ENCODE results near the gene SYT13.

The SYT13 gene

DNA sequence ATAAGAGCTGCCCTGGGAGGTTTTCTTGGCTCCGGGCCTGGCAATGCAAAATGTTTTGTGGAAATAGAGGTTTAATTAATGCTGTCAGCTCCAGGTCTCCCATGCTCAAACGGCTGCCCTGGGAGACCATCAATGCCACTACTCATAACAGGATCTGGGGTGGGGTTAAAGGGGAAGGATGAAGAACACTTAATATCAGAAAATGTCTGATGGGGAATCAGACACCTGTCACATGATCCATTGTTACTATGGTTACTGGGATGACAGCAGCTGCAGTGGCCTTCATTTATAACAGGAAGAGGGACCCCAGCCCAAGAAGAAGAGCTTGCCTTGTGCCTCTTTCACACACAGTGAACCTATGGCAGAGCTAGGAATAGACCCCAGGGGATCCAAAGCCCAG lies 2.2 kb upstream of the SYT13 start:
- peaks cover 57% of the 10 kb centered on the region for H3K27me3 ChIP-seq (ENCODE audit: control insufficient read depth, insufficient read depth, low read length)
- H3K4me3 ChIP-seq (ENCODE audit: low read length), result no peak overlapping the region
- H3K4me1 ChIP-seq (ENCODE audit: control insufficient read depth, insufficient read depth, low read length), result peaks cover 6% of the 10 kb centered on the region
- no peak overlapping the region for H3K9ac ChIP-seq (ENCODE audit: low read depth, low read length)
- H3K4me2 ChIP-seq (ENCODE audit: low read length), result no peak overlapping the region
- peaks cover 4% of the 10 kb centered on the region for H3K9me3 ChIP-seq (replicated peaks; ENCODE audit: low read length)
- no peaks in the 10 kb centered on the region for H3K36me3 ChIP-seq (ENCODE audit: insufficient read depth, low read length)

DNA sequence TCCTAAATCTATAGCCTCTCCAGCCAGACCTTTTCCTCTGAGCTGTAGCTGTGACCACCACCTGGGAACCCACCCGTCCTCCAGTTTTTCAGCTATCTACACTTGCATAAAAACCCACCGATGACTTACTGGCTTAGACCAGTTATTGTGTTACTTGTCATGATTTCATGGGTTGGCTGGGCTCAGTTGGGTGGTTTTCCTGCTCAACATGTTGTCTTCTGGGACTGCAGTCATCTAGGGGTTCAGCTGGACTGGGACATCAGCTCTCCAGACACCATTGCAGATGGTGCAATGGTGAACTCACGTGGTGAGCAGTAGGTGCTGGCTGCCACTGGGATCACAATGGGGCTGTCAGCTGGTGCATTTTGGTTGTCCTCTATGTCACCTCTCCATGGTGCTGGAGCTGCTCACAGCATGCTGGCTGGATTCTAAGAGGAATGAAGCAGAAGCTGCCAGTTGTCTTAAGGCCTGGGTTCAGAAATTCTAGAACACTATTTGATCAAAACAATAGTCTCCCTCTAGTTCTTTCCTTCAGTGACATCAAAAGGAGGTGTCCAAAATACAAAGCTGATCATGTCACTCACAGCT lies 1.3 kb upstream of the SYT13 start:
- Histone ChIP-seq H3K4me1 (ENCODE audit: control insufficient read depth, insufficient read depth, low read length) (peaks cover 6% of the 10 kb centered on the region), H3K4me3 (ENCODE audit: low read length) (no peak overlapping the region), H3K4me2 (ENCODE audit: low read length) (no peak overlapping the region), H3K9me3 (replicated peaks; ENCODE audit: low read length) (peaks cover 4% of the 10 kb centered on the region), H3K36me3 (ENCODE audit: insufficient read depth, low read length) (no peaks in the 10 kb centered on the region), H3K9ac (ENCODE audit: low read depth, low read length) (no peak overlapping the region), H3K27me3 (ENCODE audit: control insufficient read depth, insufficient read depth, low read length) (peaks cover 67% of the 10 kb centered on the region)

DNA sequence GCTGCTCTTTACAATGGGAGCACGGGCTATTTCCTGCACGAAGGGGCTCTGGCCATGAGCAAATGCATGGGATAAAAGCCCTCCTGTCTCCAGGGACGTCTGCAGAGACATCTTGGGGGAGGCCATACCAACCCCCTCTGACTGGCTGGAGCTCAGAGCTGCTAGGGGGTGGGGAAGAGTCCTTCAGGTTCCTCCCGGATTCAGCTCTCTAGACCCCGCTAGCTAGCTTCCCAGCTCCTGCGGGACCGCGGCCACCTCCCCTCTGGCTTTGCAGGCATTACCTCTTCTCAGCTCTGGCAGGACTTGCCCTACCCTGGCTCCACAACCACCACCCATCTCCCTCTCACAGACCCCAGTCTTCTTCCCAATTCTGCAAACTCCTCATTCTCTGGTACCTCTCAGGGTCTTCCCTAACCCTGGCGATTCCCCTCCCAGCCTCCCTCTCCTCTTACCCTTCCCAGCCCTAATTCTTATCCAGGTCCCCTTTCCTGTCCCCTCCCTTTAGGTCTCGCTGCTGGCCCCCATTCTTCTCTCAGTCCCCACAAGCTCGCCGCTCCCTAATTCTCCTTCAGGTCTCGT lies 802 bp downstream of the SYT13 start:
- no peaks in the 10 kb centered on the region for H3K36me3 ChIP-seq (ENCODE audit: insufficient read depth, low read length)
- peaks cover 66% of the 10 kb centered on the region for H3K27me3 ChIP-seq (ENCODE audit: control insufficient read depth, insufficient read depth, low read length)

DNA sequence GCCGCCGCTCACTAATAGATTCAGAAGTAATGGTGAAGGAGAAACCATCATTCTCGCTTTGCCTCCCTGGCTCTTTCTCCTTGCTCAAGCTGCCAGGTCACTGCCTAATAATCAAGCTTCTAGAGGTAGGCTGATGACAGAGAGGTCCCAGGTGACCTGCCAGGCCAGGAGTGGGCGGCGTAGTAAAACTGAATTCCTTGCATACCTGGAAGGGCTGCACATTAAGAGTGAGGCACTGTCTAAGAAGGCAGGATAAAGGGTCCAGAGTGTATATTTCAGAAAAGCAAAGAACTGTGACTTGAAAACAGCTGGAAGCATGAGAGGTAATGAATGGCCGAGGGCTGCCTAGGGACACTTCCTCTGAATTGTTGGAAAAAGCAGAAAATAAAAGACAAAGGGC lies 4.1 kb downstream of the SYT13 start:
- Histone ChIP-seq H3K4me3 (ENCODE audit: low read length) (no peak overlapping the region), H3K27me3 (ENCODE audit: control insufficient read depth, insufficient read depth, low read length) (peaks cover 81% of the 10 kb centered on the region), H3K4me2 (ENCODE audit: low read length) (no peak overlapping the region)

More for the DNA sequence above, 802 bp downstream of the SYT13 start:
- H3K9ac ChIP-seq (ENCODE audit: low read depth, low read length), result no peak overlapping the region
- H3K4me2 ChIP-seq (ENCODE audit: low read length), result no peak overlapping the region
- no peak overlapping the region for H3K4me3 ChIP-seq (ENCODE audit: low read length)
- peaks cover 6% of the 10 kb centered on the region for H3K4me1 ChIP-seq (ENCODE audit: control insufficient read depth, insufficient read depth, low read length)
- peaks cover 4% of the 10 kb centered on the region for H3K9me3 ChIP-seq (replicated peaks; ENCODE audit: low read length)

DNA sequence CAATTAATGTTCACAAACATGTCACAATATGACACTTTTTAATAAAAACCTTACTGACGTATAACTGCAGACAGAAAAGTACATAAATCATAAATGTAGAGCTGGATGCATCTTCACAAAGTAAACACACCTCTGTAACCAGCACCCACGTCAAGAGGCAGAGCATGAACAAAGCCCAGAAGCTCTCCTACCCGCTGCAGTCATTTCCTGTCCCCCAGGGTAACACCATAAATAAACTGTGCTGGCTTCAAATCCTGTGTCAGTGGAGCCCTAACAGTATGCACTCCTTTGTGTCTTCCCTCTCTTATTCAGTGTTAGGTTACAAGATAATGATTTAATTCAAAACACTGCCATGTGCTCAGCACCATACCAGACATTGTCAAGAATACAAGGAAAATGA lies 5.7 kb downstream of the SYT13 start:
- Histone ChIP-seq H3K4me3 (ENCODE audit: low read length) (no peak overlapping the region), H3K36me3 (ENCODE audit: insufficient read depth, low read length) (no peaks in the 10 kb centered on the region), H3K9ac (ENCODE audit: low read depth, low read length) (no peak overlapping the region), H3K9me3 (replicated peaks; ENCODE audit: low read length) (no peaks in the 10 kb centered on the region), H3K4me2 (ENCODE audit: low read length) (no peak overlapping the region), H3K4me1 (ENCODE audit: control insufficient read depth, insufficient read depth, low read length) (peaks cover 4% of the 10 kb centered on the region), H3K27me3 (ENCODE audit: control insufficient read depth, insufficient read depth, low read length) (peaks cover 68% of the 10 kb centered on the region)

More for the DNA sequence above, 4.1 kb downstream of the SYT13 start:
- H3K9me3 ChIP-seq (replicated peaks; ENCODE audit: low read length), result no peaks in the 10 kb centered on the region
- no peaks in the 10 kb centered on the region for H3K36me3 ChIP-seq (ENCODE audit: insufficient read depth, low read length)
- H3K4me1 ChIP-seq (ENCODE audit: control insufficient read depth, insufficient read depth, low read length), result no peaks in the 10 kb centered on the region
- no peak overlapping the region for H3K9ac ChIP-seq (ENCODE audit: low read depth, low read length)

DNA sequence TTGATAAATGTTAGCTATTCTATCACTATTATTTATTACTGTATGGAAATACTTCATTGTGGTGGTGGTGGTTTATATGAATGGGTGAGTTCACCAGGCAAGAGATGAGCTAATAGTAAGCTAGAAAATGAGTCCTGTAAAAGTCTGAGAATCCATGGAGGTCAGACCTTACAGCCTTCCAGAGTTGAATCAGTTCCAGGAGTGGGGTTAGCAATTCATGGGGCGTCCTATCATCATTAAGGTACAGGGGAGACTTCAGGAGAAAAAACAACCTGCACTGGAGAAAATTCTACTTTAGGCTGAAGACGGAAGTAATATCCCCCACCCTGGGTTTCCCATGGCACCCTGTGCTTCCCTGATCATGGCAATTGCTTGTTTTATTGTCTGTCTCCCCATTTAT lies 6.5 kb downstream of the SYT13 start:
- H3K4me2 ChIP-seq (ENCODE audit: low read length), result no peak overlapping the region
- H3K36me3 ChIP-seq (ENCODE audit: insufficient read depth, low read length), result no peaks in the 10 kb centered on the region
- peaks cover 66% of the 10 kb centered on the region for H3K27me3 ChIP-seq (ENCODE audit: control insufficient read depth, insufficient read depth, low read length)

DNA sequence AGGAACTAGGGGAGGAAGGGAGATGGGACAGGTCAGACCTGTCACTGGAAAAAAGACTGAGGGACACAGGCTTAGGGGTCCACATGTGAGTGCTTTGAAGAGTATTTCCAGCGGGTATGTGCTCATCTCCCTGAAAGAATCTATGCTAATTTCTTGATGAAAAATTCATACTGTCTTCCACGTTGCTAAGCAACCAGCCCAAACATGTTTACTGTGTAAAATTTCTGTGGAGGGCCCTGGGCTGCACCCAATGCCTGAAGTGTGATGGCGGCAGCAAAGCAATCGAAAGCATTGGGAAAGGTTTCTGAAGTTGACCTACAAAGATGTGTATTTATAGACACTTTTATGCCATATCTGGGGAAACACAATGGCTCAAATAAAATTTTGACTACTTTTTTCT lies 7.4 kb downstream of the SYT13 start:
- Histone ChIP-seq H3K9ac (ENCODE audit: low read depth, low read length) (no peak overlapping the region), H3K27me3 (ENCODE audit: control insufficient read depth, insufficient read depth, low read length) (peaks cover 63% of the 10 kb centered on the region), H3K4me3 (ENCODE audit: low read length) (no peak overlapping the region), H3K4me1 (ENCODE audit: control insufficient read depth, insufficient read depth, low read length) (peaks cover 5% of the 10 kb centered on the region), H3K9me3 (replicated peaks; ENCODE audit: low read length) (no peaks in the 10 kb centered on the region), H3K36me3 (ENCODE audit: insufficient read depth, low read length) (no peaks in the 10 kb centered on the region), H3K4me2 (ENCODE audit: low read length) (no peak overlapping the region)

More for the DNA sequence above, 6.5 kb downstream of the SYT13 start:
- Histone ChIP-seq H3K4me3 (ENCODE audit: low read length) (no peak overlapping the region), H3K4me1 (ENCODE audit: control insufficient read depth, insufficient read depth, low read length) (peaks cover 5% of the 10 kb centered on the region), H3K9me3 (replicated peaks; ENCODE audit: low read length) (no peaks in the 10 kb centered on the region), H3K9ac (ENCODE audit: low read depth, low read length) (no peak overlapping the region)

DNA sequence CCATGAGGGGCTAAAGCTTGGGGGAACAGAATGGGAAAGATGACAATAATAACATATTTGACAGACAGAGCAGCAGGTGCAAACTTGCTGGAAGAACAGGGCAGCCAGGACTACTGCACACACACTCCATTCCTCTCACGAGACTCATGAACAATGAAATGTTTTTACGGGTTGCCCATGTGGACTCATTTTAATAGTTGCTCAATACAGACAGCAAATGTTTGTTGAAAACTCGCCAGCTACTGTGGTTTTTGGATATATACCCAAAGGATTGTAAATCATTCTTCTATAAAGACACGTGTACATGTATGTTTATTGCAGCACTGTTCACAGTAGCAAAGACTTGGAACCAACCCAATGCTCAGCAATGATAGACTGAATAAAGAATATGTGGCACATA lies 10.3 kb downstream of the SYT13 start:
- Histone ChIP-seq H3K36me3 (ENCODE audit: insufficient read depth, low read length) (no peaks in the 10 kb centered on the region), H3K9ac (ENCODE audit: low read depth, low read length) (no peak overlapping the region), H3K4me3 (ENCODE audit: low read length) (no peak overlapping the region), H3K4me1 (ENCODE audit: control insufficient read depth, insufficient read depth, low read length) (peaks cover 5% of the 10 kb centered on the region), H3K27me3 (ENCODE audit: control insufficient read depth, insufficient read depth, low read length) (peaks cover 53% of the 10 kb centered on the region), H3K9me3 (replicated peaks; ENCODE audit: low read length) (no peaks in the 10 kb centered on the region), H3K4me2 (ENCODE audit: low read length) (no peak overlapping the region)

DNA sequence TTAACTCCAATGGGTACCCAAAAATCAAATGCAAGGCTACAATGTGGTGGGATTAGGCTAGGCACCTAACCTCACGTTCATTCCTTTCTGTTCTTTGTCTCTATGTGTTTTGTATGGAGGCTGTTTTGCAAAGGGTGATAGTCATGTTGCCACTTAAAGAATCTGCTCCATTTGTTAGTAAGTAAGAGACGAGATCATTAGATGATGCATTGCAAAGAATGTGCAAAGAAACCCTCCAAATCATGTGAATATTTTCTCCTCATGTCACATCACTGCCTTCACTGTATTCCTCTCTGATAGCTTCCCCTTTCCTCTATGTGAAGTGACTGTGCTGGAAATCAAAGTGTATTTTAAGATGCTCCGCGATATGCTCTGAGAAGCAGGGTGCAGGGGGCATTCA lies 11.9 kb downstream of the SYT13 start:
- no peak overlapping the region for H3K4me2 ChIP-seq (ENCODE audit: low read length)
- H3K9me3 ChIP-seq (replicated peaks; ENCODE audit: low read length), result no peaks in the 10 kb centered on the region
- no peak overlapping the region for H3K9ac ChIP-seq (ENCODE audit: low read depth, low read length)
- peaks cover 52% of the 10 kb centered on the region for H3K27me3 ChIP-seq (ENCODE audit: control insufficient read depth, insufficient read depth, low read length)
- peaks cover 5% of the 10 kb centered on the region for H3K4me1 ChIP-seq (ENCODE audit: control insufficient read depth, insufficient read depth, low read length)
- no peak overlapping the region for H3K4me3 ChIP-seq (ENCODE audit: low read length)
- H3K36me3 ChIP-seq (ENCODE audit: insufficient read depth, low read length), result no peaks in the 10 kb centered on the region

DNA sequence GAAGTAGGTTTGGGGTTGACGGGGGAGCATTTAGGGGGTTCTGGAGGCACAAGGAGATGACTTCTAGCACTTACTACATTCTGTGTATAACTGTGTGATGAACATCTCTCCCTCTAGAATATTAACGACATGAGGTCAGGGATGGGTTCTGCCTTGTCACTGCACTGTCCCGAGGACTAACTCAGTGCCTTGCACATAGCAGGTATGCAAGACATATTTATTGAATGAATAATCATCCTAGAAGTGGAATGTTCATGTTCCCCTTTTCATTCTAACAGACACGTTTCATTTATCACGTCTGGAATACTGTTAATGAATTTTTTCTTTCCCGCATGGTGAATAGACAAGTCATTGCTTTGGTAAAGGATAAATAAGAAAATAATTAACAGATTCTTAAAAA lies 12.6 kb downstream of the SYT13 start:
- H3K36me3 ChIP-seq (ENCODE audit: insufficient read depth, low read length), result no peaks in the 10 kb centered on the region
- no peaks in the 10 kb centered on the region for H3K9me3 ChIP-seq (replicated peaks; ENCODE audit: low read length)
- no peak overlapping the region for H3K4me3 ChIP-seq (ENCODE audit: low read length)
- no peak overlapping the region for H3K9ac ChIP-seq (ENCODE audit: low read depth, low read length)
- no peak overlapping the region for H3K4me2 ChIP-seq (ENCODE audit: low read length)
- H3K4me1 ChIP-seq (ENCODE audit: control insufficient read depth, insufficient read depth, low read length), result peaks cover 5% of the 10 kb centered on the region
- peaks cover 51% of the 10 kb centered on the region for H3K27me3 ChIP-seq (ENCODE audit: control insufficient read depth, insufficient read depth, low read length)

DNA sequence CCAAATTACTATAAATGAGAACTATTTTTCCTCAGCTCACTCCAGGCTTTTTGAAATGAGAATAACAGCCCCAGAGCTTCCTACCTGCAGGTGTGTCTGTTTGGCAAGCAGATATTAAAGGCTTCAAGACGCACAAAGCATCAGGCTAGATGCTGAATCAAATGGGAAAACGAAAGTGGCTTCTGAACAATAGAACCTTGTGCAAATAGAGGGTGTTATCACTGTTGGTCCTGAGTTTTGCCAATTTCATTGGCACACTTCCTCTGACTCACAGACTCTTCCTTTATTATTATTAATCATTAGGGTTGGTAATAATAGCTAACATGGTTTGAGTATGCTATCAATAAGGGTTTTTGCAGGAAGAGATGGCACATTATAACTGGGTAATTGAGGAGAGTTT lies 13.4 kb downstream of the SYT13 start:
- no peaks in the 10 kb centered on the region for H3K9me3 ChIP-seq (replicated peaks; ENCODE audit: low read length)
- H3K36me3 ChIP-seq (ENCODE audit: insufficient read depth, low read length), result no peaks in the 10 kb centered on the region
- no peak overlapping the region for H3K4me2 ChIP-seq (ENCODE audit: low read length)
- H3K4me3 ChIP-seq (ENCODE audit: low read length), result no peak overlapping the region
- H3K4me1 ChIP-seq (ENCODE audit: control insufficient read depth, insufficient read depth, low read length), result peaks cover 5% of the 10 kb centered on the region
- H3K9ac ChIP-seq (ENCODE audit: low read depth, low read length), result no peak overlapping the region
- H3K27me3 ChIP-seq (ENCODE audit: control insufficient read depth, insufficient read depth, low read length), result peaks cover 45% of the 10 kb centered on the region

All from skeletal muscle satellite cell (primary cell).